T-cell (primary cell): ENCODE measurements around the gene HMOX2. TPM values are rescaled to one million over a fixed set of nuclear protein-coding genes. Genes with fewer than 3 reads are reported as not detected.

ENCODE experiments used
- ATAC-seq, 4 experiments: fragments of 200-7000 bp in 3 of 4; fragments of 150-1000 bp in 1 of 4; cut with Tn5 transposase; replicated peaks in 1 of 4; 1 replicate in 3 of 4; 2 replicates in 1 of 4; pipeline ENCODE4 v1.10.0; 2021; ENCODE audit warnings: moderate library complexity in 3 of 4, mild to moderate bottlenecking in 2 of 4, moderate number of reproducible peaks in 1 of 4
- CTCF ChIA-PET, 2 donors: fragments of 300-600 bp; sonication (Branson Sonifier 250); formaldehyde crosslinking; loops; one replicate each; lab custom pipeline; 2022; ENCODE audit warnings: antibody characterized with exemption in 2 of 2; lab: Charles Lee
- POLR2A ChIA-PET, 2 donors: fragments of 300-600 bp; sonication (Branson Sonifier 250); formaldehyde crosslinking; loops; one replicate each; lab custom pipeline; 2022; ENCODE audit warnings: antibody characterized with exemption in 2 of 2; lab: Charles Lee
- DNase-seq, 35 experiments: peaks; one replicate each; pipeline versions ENCODE4 v3.0.0 to v3.0.0-alpha.2; 2013 to 2023
- H3K27ac ChIP-seq: one replicate; pipeline ENCODE4 v1.5.1; 2013; ENCODE audit warnings: low read length
- H3K27me3 ChIP-seq, 2 experiments: replicated peaks in 1 of 2; 1 replicate in 1 of 2; 2 replicates in 1 of 2; pipeline versions ENCODE4 v1.6.1 to v1.7.0; 2013; ENCODE audit warnings: low read length in 1 of 2, mixed read lengths in 1 of 2; ENCODE audit not compliant: control insufficient read depth in 2 of 2, insufficient read depth in 2 of 2; ENCODE audit errors: extremely low read depth in 1 of 2
- H3K36me3 ChIP-seq, 2 donors: 1 replicate in 1 of 2; 2 replicates in 1 of 2; pipeline versions ENCODE4 v1.6.1 to v1.7.0; 2013; ENCODE audit warnings: low read length in 1 of 2; ENCODE audit not compliant: control insufficient read depth in 2 of 2, insufficient read depth in 1 of 2; ENCODE audit errors: extremely low read depth in 1 of 2
- H3K4me1 ChIP-seq, 2 experiments: 1 replicate in 1 of 2; 2 replicates in 1 of 2; pipeline versions ENCODE4 v1.6.1 to v1.7.0; 2013; ENCODE audit warnings: low read length in 2 of 2, mixed read lengths in 1 of 2; ENCODE audit not compliant: insufficient read depth in 2 of 2, control insufficient read depth in 1 of 2; ENCODE audit errors: extremely low read depth in 1 of 2
- H3K4me3 ChIP-seq, 2 donors: 1 replicate in 1 of 2; 2 replicates in 1 of 2; pipeline versions ENCODE4 v1.5.1 to v1.7.0; 2013; ENCODE audit warnings: mild to moderate bottlenecking in 2 of 2, low read length in 1 of 2, moderate library complexity in 1 of 2; ENCODE audit not compliant: control insufficient read depth in 1 of 2; ENCODE audit errors: extremely low read depth in 1 of 2
- H3K9me3 ChIP-seq: 2 replicates; pipeline ENCODE4 v1.7.0; 2013
- H3K27ac Mint-ChIP-seq, 2 donors: one replicate each; pipeline ENCODE4 v1.8.0; 2020 to 2021; ENCODE audit warnings: mild to moderate bottlenecking in 2 of 2, mixed read lengths in 2 of 2
- H3K27me3 Mint-ChIP-seq, 2 donors: one replicate each; pipeline ENCODE4 v1.8.0; 2021 to 2022; ENCODE audit warnings: mixed read lengths in 2 of 2
- H3K36me3 Mint-ChIP-seq: one replicate; pipeline ENCODE4 v1.8.0; 2021; ENCODE audit warnings: mixed read lengths
- H3K4me1 Mint-ChIP-seq, 3 donors: one replicate each; pipeline ENCODE4 v1.8.0; 2020 to 2022; ENCODE audit warnings: mixed read lengths in 3 of 3, mild to moderate bottlenecking in 1 of 3
- H3K4me3 Mint-ChIP-seq, 3 donors: one replicate each; pipeline ENCODE4 v1.8.0; 2020 to 2022; ENCODE audit warnings: mild to moderate bottlenecking in 3 of 3, mixed read lengths in 3 of 3, moderate library complexity in 3 of 3
- H3K9me3 Mint-ChIP-seq, 3 donors: one replicate each; pipeline ENCODE4 v1.8.0; 2020 to 2022; ENCODE audit warnings: mixed read lengths in 3 of 3
- WGBS: methylation state at CpG from one replicate; pipeline ENCODE4 v1.1.5; 2013; ENCODE audit warnings: missing lambda C conversion rate; ENCODE audit not compliant: insufficient coverage; 5-methylcytosine and 5-hydroxymethylcytosine counted together
- total RNA-seq, 35 experiments: library from RNA in 6 of 35; stranded (reverse) in 6 of 35; fragments of 120-200 nt in 1 of 35; gene quantifications; one replicate each; pipeline versions ENCODE4 v1.2.1 to v1.2.4 and lab custom pipeline; 2013 to 2026

HMOX2 gene
- total RNA-seq, 5 donors from 2014 or later (not counting 1 experiment from before 2014, with no cell fraction given): 49.1 to 74.4 (median 70.5) TPM

GRCh38 chr16:4534151-4534790 lies 58.1 kb downstream of the HMOX2 start:
- peaks cover 0 to 2% of the 10 kb centered on the region in 2 experiments for H3K27me3 ChIP-seq
- no peaks in the 10 kb centered on the region for H3K27me3 Mint-ChIP-seq
- ATAC-seq (peak in 2 of 4 experiments; percentile 18 to 43), DNase-seq (peak in 25 of 35 experiments; percentile 7 to 74 (median 40))
- peaks cover 59 to 70% (median 68%) of the 10 kb centered on the region in 3 donors for H3K4me1 Mint-ChIP-seq
- ChIA-PET POLR2A (interaction anchor here (0.7 kb wide), 2 partner anchors 200 to 459 kb away, joined by 3 to 8 read pairs; partner anchors contain the start of gene DNAAF8 (in 1 of the 2)), CTCF (interaction anchor here in 1 of 2 donors (0.6 to 0.7 kb wide), 2 partner anchors 8 to 54 kb away, joined by 4 to 5 read pairs; no protein-coding TSS in a partner anchor)
- H3K36me3 ChIP-seq: peaks cover 6 to 13% of the 10 kb centered on the region in 2 donors
- peak overlapping the region; percentile 92 to 97 for H3K27ac Mint-ChIP-seq
- H3K27ac ChIP-seq: peak overlapping the region; percentile 45
- WGBS: 84% methylated on average over 9 of the region's 13 CpGs
- H3K4me3 Mint-ChIP-seq: peak overlapping the region in 2 of 3 donors; percentile 47 to 58
- no peaks in the 10 kb centered on the region for H3K9me3 Mint-ChIP-seq
- no peaks in the 10 kb centered on the region for H3K9me3 ChIP-seq
- H3K36me3 Mint-ChIP-seq: peaks cover 16% of the 10 kb centered on the region
- peaks cover 38 to 50% of the 10 kb centered on the region in 2 experiments for H3K4me1 ChIP-seq
- no peak overlapping the region for H3K4me3 ChIP-seq

GRCh38 chr16:4535627-4536108 lies 59.5 kb downstream of the HMOX2 start:
- Mint-ChIP-seq H3K4me3 (peak overlapping the region in 2 of 3 donors; percentile 9 to 58), H3K36me3 (peaks cover 13% of the 10 kb centered on the region), H3K9me3 (peaks cover 3 to 5% (median 3%) of the 10 kb centered on the region in 3 donors), H3K4me1 (peaks cover 48 to 62% (median 55%) of the 10 kb centered on the region in 3 donors), H3K27me3 (no peaks in the 10 kb centered on the region), H3K27ac (peak overlapping the region; percentile 92 to 97)
- Histone ChIP-seq H3K36me3 (peaks cover 6 to 13% of the 10 kb centered on the region in 2 donors), H3K9me3 (no peaks in the 10 kb centered on the region), H3K27me3 (peaks cover 0 to 2% of the 10 kb centered on the region in 2 experiments), H3K4me1 (peaks cover 29 to 41% of the 10 kb centered on the region in 2 experiments), H3K4me3 (no peak overlapping the region), H3K27ac (peak overlapping the region; percentile 45)
- 50% methylated on average over 5 of the region's 7 CpGs for WGBS
- DNase-seq (no peak), ATAC-seq (no peak)
- ChIA-PET CTCF (interaction anchor here in 1 of 2 donors (0.8 to 0.9 kb wide), 3 partner anchors 21 to 119 kb away, joined by 3 to 7 read pairs (median 7); partner anchors contain the start of gene CORO7), POLR2A (no interaction called here)

GRCh38 chr16:4536391-4537106 lies 60.4 kb downstream of the HMOX2 start:
- Histone ChIP-seq H3K4me1 (peaks cover 29 to 41% of the 10 kb centered on the region in 2 experiments), H3K36me3 (peaks cover 4 to 13% of the 10 kb centered on the region in 2 donors), H3K27ac (peak overlapping the region; percentile 45), H3K9me3 (no peaks in the 10 kb centered on the region), H3K27me3 (peaks cover 0 to 2% of the 10 kb centered on the region in 2 experiments), H3K4me3 (no peak overlapping the region)
- H3K4me1 Mint-ChIP-seq: peaks cover 48 to 62% (median 55%) of the 10 kb centered on the region in 3 donors
- peaks cover 3 to 5% (median 3%) of the 10 kb centered on the region in 3 donors for H3K9me3 Mint-ChIP-seq
- peak overlapping the region; percentile 78 to 82 (median 78) for H3K4me3 Mint-ChIP-seq
- DNase-seq: no peak
- no peaks in the 10 kb centered on the region for H3K27me3 Mint-ChIP-seq
- H3K36me3 Mint-ChIP-seq: peaks cover 13% of the 10 kb centered on the region
- ATAC-seq: no peak
- POLR2A ChIA-PET: interaction anchor here in 1 of 2 donors (0.7 to 1.0 kb wide), 2 partner anchors 13 to 47 kb away, joined by 3 to 4 read pairs; no protein-coding TSS in a partner anchor
- 92% methylated on average over 11 of the region's 15 CpGs for WGBS
- H3K27ac Mint-ChIP-seq: peak overlapping the region; percentile 85 to 97
- CTCF ChIA-PET: interaction anchor here in 1 of 2 donors (0.5 to 0.9 kb wide), 4 partner anchors 19 to 120 kb away, joined by 3 to 7 read pairs (median 6); partner anchors contain the start of gene CORO7

- H3K27ac Mint-ChIP-seq: peak overlapping the region; percentile 62 to 85
- peaks cover 44 to 55% (median 49%) of the 10 kb centered on the region in 3 donors for H3K4me1 Mint-ChIP-seq
- H3K36me3 Mint-ChIP-seq: peaks cover 7% of the 10 kb centered on the region
- no peaks in the 10 kb centered on the region for H3K9me3 ChIP-seq
- H3K4me3 Mint-ChIP-seq: peak overlapping the region; percentile 78 to 82 (median 78)
- no peaks in the 10 kb centered on the region for H3K27me3 Mint-ChIP-seq
- H3K27ac ChIP-seq: peak overlapping the region; percentile 36
- peak overlapping the region; percentile 57 to 71 for H3K4me3 ChIP-seq
- peak in 4 of 35 experiments; percentile 15 to 40 (median 21) for DNase-seq
- H3K27me3 ChIP-seq: peaks cover 0 to 2% of the 10 kb centered on the region in 2 experiments
- WGBS: 20% methylated on average over 73 of the region's 75 CpGs
- ChIA-PET CTCF (interaction anchor here in 1 of 2 donors (0.5 to 0.9 kb wide), 3 partner anchors 18 to 284 kb away, joined by 3 to 5 read pairs (median 4); no protein-coding TSS in a partner anchor), POLR2A (interaction anchor here (0.6 to 1.0 kb wide), 2 partner anchors 48 to 449 kb away, joined by 3 to 4 read pairs; no protein-coding TSS in a partner anchor)
- H3K36me3 ChIP-seq: peaks cover 0 to 3% of the 10 kb centered on the region in 2 donors
- H3K9me3 Mint-ChIP-seq: peaks cover 3 to 5% (median 3%) of the 10 kb centered on the region in 3 donors
- H3K4me1 ChIP-seq: peaks cover 29 to 41% of the 10 kb centered on the region in 2 experiments
- peak; percentile 46 to 63 (median 62) for ATAC-seq
These were observed 61.5 kb downstream of the HMOX2 start for GRCh38 chr16:4537376-4538343.
